GM12872 (cell line): Measurements from ENCODE around the gene FAM124A.

ENCODE experiments used
- TF ChIP-seq, protein P1 (sequence below): IDR thresholded peaks from 3 replicates; pipeline ENCODE4 v1.5.1; 2011; ENCODE audit warnings: low read depth, mild to moderate bottlenecking, low read length, moderate library complexity; ENCODE audit not compliant: insufficient read depth

Gene FAM124A

DNA sequence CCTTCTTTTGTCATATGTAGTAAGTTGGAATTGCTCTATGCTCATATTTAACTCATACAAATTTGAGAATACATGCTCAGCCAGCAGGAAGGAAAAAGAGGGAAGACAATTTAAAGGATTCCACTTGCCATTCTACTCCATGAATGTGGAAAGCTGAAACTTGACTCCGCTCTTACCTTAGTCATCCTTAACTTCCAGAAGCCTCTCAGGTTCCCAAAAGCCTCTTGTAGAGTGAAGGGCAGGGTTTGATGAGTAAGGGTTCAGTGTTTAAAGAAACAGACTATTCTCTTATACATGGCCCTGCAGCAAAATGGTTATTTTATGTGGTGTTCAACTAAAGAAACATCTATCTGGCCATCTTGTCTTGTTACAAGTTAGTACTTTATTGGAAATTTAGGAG is 27.1 kb downstream of the FAM124A start:
- TF ChIP-seq, protein P1, sequence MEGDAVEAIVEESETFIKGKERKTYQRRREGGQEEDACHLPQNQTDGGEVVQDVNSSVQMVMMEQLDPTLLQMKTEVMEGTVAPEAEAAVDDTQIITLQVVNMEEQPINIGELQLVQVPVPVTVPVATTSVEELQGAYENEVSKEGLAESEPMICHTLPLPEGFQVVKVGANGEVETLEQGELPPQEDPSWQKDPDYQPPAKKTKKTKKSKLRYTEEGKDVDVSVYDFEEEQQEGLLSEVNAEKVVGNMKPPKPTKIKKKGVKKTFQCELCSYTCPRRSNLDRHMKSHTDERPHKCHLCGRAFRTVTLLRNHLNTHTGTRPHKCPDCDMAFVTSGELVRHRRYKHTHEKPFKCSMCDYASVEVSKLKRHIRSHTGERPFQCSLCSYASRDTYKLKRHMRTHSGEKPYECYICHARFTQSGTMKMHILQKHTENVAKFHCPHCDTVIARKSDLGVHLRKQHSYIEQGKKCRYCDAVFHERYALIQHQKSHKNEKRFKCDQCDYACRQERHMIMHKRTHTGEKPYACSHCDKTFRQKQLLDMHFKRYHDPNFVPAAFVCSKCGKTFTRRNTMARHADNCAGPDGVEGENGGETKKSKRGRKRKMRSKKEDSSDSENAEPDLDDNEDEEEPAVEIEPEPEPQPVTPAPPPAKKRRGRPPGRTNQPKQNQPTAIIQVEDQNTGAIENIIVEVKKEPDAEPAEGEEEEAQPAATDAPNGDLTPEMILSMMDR, result no peak

DNA sequence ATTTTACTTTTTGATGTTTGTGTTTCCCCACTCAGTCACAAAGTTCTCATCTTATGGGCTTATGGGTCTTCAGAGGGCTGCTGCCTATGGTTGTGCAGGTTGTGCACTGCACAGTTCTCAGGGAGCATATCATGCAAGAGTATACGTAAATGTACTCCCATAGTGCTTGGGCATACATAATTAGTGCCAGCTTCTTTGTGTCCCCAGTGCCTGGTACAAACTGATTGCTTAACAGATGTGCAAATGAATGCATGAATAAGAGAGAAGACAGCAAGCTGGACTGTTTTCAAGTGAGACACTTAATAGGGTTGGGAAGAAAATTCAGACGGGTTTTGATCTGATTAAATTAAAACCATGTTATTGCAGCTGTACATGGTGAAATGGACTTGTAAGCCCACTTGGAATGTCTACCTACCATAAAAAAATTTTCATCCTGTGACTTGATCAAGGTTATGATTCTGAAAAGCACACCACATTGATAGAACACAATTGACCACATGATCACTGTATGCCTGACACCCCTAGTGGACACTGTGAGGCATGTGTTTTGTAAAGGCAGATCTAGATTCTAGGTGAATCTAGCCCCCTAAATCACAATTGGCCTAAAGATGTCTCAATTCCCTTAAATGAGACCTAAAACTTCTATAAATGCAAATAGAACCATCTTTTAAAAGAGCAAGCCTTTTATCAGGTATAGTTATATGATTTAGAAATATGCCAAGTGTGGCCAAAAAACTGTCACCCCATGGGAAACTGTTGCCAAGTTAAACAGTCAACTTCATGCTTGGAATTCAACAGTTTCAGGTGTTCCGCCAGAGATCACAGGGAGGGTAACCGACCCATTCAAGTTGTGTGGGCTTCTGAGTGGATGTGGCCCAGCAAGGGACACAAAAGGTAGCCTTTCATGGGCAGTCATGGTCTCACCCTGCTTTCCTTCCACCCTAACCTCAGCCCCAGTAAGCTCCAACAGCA is 27.9 kb downstream of the FAM124A start:
- TF ChIP-seq, protein P1, result peak; percentile 66

DNA sequence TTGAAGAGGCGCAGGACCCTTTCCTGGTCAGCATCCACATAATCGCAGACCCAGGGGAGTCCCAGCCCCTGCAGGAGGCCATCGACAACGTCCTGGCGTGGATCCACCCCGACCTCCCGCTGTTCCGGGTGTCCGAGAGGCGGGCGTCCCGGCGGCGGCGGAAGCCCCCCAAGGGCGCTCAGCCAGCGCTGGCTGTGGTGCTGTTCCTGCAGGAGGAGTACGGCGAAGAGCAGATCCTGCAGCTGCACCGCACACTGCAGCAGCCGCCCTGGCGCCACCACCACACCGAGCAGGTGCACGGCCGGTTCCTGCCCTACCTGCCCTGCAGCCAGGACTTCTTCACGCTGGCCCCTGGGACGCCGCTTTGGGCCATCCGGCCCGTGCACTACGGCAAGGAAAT is 29.3 kb downstream of the FAM124A start:
- TF ChIP-seq, protein P1, result no peak

DNA sequence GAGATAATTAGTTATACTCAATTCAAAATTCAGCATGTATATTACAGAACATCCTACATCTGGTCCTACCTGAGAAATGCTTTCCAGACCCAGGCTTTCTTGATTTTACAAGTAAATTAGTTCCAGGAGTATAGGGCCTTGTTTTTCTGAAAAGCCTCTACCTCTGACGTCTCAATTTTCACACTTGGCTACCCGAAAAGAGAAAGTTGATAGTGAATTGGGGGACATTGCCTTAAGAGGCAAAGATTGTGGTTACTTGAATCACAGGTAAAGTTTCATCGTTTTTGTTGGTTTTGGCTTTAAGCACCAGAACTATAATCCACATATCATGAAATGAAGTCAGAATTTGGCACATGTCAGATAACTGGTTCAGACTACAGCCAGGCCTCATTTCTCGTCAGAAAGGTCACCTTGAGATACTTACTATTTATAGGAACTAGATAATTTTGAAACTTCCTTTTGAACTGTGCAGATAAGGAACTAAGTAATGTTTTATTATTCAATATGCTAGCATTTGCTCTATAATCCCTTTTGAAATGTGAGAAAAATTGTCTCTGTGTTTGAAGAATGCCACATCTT is 30.8 kb downstream of the FAM124A start:
- TF ChIP-seq, protein P1, result no peak

DNA sequence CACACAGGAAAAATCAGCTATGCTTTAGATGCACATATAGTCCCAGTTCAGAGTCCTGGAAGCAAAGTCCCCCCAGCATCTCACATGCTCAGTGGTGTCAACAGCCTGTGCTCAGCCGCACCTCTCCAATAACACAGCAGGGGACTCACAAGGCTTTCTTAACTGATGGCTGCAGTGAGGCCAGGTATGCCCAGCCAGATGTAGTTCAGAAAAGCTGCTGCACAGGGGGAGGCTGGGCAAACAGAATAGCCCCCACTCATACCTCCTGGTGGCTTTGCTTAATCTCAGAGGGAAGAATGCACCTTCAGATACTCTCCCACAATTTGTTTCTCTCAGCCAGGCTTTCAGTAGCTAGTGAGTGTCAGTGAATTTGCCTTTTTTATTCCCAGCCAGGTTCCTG is 33.4 kb downstream of the FAM124A start:
- TF ChIP-seq, protein P1, result no peak

DNA sequence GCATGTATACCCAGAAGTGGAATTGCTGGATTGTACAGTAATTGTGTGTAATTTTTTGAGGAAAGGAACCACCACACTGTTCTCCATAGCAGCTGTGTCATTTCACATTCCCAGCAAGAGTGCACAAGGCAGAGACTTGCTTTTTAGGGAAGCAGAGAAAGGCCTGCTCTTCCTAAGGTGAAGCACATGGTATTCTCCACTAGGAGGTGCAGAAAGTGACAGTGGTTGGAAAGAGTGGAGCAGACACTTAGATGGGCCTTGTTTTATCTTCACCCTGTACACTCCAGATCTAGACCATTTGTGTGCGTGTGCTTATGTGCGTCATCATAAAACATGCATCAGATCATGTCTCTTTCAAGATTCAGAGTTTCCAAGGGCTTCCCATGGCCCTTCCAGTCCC is 35.0 kb downstream of the FAM124A start:
- TF ChIP-seq, protein P1, result peak; percentile 20; the same call in 1 of the 3 replicates
